ENCODE measurements around the gene GDPD2.

The GDPD2 gene

GRCh38 chrX:70437921-70438665 is 15.0 kb downstream of the GDPD2 start:
- no peak for DNase-seq (ENCODE audit: low spot score)

GRCh38 chrX:70439016-70439415 is 15.9 kb downstream of the GDPD2 start:
- DNase-seq (ENCODE audit: low spot score) = no peak

- DNase-seq (ENCODE audit: low spot score) = no peak
Measured at GRCh38 chrX:70442224-70442623, 19.1 kb downstream of the GDPD2 start.

- DNase-seq (ENCODE audit: low spot score) = peak; percentile 73
Measured at GRCh38 chrX:70444326-70444945, 21.3 kb downstream of the GDPD2 start, which contains the start of gene DLG3. Gene DLG3 (plus strand): TSS chrX:70444835. CDS start chrX:70445202, 367 bp downstream.

GRCh38 chrX:70444946-70445656 is 22.0 kb downstream of the GDPD2 start:
- DNase-seq (ENCODE audit: low spot score) = no peak

GRCh38 chrX:70445951-70446350 is 22.8 kb downstream of the GDPD2 start:
- DNase-seq (ENCODE audit: low spot score) = no peak

- no peak for DNase-seq (ENCODE audit: low spot score)
Measured at GRCh38 chrX:70446380-70447350, 23.6 kb downstream of the GDPD2 start.

- DNase-seq (ENCODE audit: low spot score) = no peak
Measured at GRCh38 chrX:70449457-70449966, 26.4 kb downstream of the GDPD2 start.

- peak; percentile 47 for DNase-seq (ENCODE audit: low spot score)
Measured at GRCh38 chrX:70452143-70452733, 29.1 kb downstream of the GDPD2 start.

GRCh38 chrX:70453024-70453618 is 30.0 kb downstream of the GDPD2 start:
- no peak for DNase-seq (ENCODE audit: low spot score)

GRCh38 chrX:70454441-70455365 is 31.6 kb downstream of the GDPD2 start:
- DNase-seq (ENCODE audit: low spot score) = peak; percentile 94

GRCh38 chrX:70455366-70456202 is 32.5 kb downstream of the GDPD2 start:
- no peak for DNase-seq (ENCODE audit: low spot score)

- DNase-seq (ENCODE audit: low spot score) = no peak
Measured at GRCh38 chrX:70456256-70456655, 33.1 kb downstream of the GDPD2 start.

GRCh38 chrX:70461026-70461425 is 37.9 kb downstream of the GDPD2 start:
- DNase-seq (ENCODE audit: low spot score) = no peak

- DNase-seq (ENCODE audit: low spot score) = no peak
Measured at GRCh38 chrX:70464051-70464450, 40.9 kb downstream of the GDPD2 start.

- no peak for DNase-seq (ENCODE audit: low spot score)
Measured at GRCh38 chrX:70466968-70467367, 43.9 kb downstream of the GDPD2 start.

GRCh38 chrX:70468709-70469108 is 45.6 kb downstream of the GDPD2 start:
- no peak for DNase-seq (ENCODE audit: low spot score)

GRCh38 chrX:70470850-70471289 is 47.8 kb downstream of the GDPD2 start:
- DNase-seq (ENCODE audit: low spot score) = no peak

All from iPS-NIHi11 (cell line).